Adrenal gland (tissue), 12 donors: Measurements from ENCODE around the gene APCDD1. TPM values are rescaled to one million over a fixed set of nuclear protein-coding genes. Genes with fewer than 3 reads are reported as not detected.

ENCODE experiments used
- DNase-seq, 7 donors: peaks; one replicate each; pipeline ENCODE4 v3.0.0-alpha.2; 2019 to 2020
- H3K27ac ChIP-seq, 5 donors: fragments of 200-600 bp; sonication (generic) in 4 of 5; 1 replicate in 3 of 5; 2 replicates in 2 of 5; pipeline versions ENCODE4 v1.5.1 to v1.8.0; 2016 to 2020; ENCODE audit warnings: mild to moderate bottlenecking in 1 of 5
- H3K27me3 ChIP-seq: fragments of 200-600 bp; 2 replicates; pipeline ENCODE4 v1.8.0; 2021
- H3K36me3 ChIP-seq, 2 donors: fragments of 200-600 bp; replicated peaks in 1 of 2; 1 replicate in 1 of 2; 2 replicates in 1 of 2; pipeline versions ENCODE4 v1.5.1 to v1.8.0; 2018 to 2022
- H3K4me1 ChIP-seq, 2 donors: fragments of 200-600 bp; replicated peaks in 1 of 2; 1 replicate in 1 of 2; 2 replicates in 1 of 2; pipeline versions ENCODE4 v1.5.1 to v1.8.0; 2018 to 2021
- H3K4me3 ChIP-seq, 4 donors: fragments of 200-600 bp; sonication (generic) in 3 of 4; one replicate each; pipeline ENCODE4 v1.5.1; 2016 to 2018
- H3K9me3 ChIP-seq, 3 donors: fragments of 200-600 bp; sonication (generic) in 1 of 3; replicated peaks in 1 of 3; 1 replicate in 2 of 3; 2 replicates in 1 of 3; pipeline versions ENCODE4 v1.5.1 to v1.8.0; 2016 to 2021
- CTCF ChIP-seq, 6 experiments: fragments of 450-650 bp in 4 of 6; fragments of 200-600 bp in 2 of 6; sonication (generic) in 1 of 6; IDR thresholded peaks; 1 replicate in 5 of 6; 2 replicates in 1 of 6; pipeline versions ENCODE4 v1.5.1 to v1.8.0; 2016 to 2021; ENCODE audit warnings: antibody characterized with exemption in 6 of 6, mild to moderate bottlenecking in 2 of 6, moderate library complexity in 1 of 6
- POLR2A ChIP-seq, 2 donors: fragments of 450-650 bp; IDR thresholded peaks; one replicate each; pipeline ENCODE4 v1.6.1; 2017; ENCODE audit warnings: antibody characterized with exemption in 2 of 2, mild to moderate bottlenecking in 2 of 2, moderate library complexity in 1 of 2
- WGBS, 4 donors: extraction: QIAGEN DNeasy Blood & Tissue Kit in 2 of 4; methylation state at CpG; one replicate each; pipeline versions ENCODE4 v1.1.5 to v1.1.7; 2013 to 2017; 5-methylcytosine and 5-hydroxymethylcytosine counted together
- intact Hi-C, 2 donors: fragments of 100-400 bp; cut with DNase I; formaldehyde crosslinking; loops; one replicate each; pipeline versions ENCODE4 v1.14.1 to v1.15.0; 2022 to 2023
- polyA plus RNA-seq, 3 donors: library from polyadenylated mRNA; stranded (reverse); fragments of 200-250 nt in 2 of 3; fragments of 350-450 nt in 1 of 3; fragmentation: Illumina TruSeq in 1 of 3; extraction: RNeasy Lipid Tissue Mini Kit (QIAGEN cat#74804) in 1 of 3; gene quantifications; one replicate each; pipeline ENCODE4 v1.2.3, GENCODE V29; 2013 to 2014
- total RNA-seq, 9 donors: library from RNA; depleted of rRNA in 4 of 9; stranded (reverse); fragments of >200 nt in 4 of 9; fragments of 120-200 nt in 1 of 9; fragmentation: NEBNext Ultra II Directional in 1 of 9; extraction: Animal tissue kit (Norgen Biotek cat#: 25700) in 1 of 9; gene quantifications; one replicate each; pipeline versions ENCODE4 v1.1.0 to v1.2.4, GENCODE V29; 2013 to 2023
- donor health status: healthy with polysubstance abuse.
- donor health status: Bipolar disorder and iron deficiency.
- donor health status: DM: yes; HTN: yes; CAD: no.
- donor health status: DM: no; HTN: no; CAD: no.
- donor health status: DM: no; HTN: no; CAD: no.
- donor health status: DM: yes; HTN: yes; CAD: no.

APCDD1 gene
- total and polyA plus RNA-seq, 12 donors: 7.1 to 62.2 (median 21.9) TPM

DNA sequence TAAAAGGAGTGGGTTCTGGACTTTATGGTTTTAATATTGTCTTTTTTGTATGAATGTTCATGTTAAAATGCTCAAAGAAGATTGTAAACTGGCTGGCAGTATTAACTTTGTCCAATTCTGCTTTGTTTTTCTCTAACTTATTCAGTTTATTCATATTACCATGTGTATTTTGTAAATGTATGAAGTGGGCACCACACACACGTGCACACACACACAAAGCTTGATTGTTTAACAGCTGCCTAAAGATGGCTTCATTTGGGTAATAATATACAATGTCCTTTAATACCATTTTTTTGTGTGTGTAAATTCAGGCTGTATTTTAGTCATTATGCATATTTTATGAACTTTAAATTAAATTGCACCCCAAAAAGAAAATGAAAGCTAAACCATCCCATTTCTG, 11.4 kb upstream of the APCDD1 start:
- WGBS, 4 donors: 91 to 98% (median 93%) methylated on average over 1 of the region's 1 CpG
- TF ChIP-seq POLR2A (IDR thresholded peaks at IDR 0.05) (no peak), CTCF (IDR thresholded peaks at IDR 0.05) (no peak)
- DNase-seq: no peak
- H3K4me1 ChIP-seq: no peaks in the 10 kb centered on the region
- no peak overlapping the region for H3K4me3 ChIP-seq
- H3K27ac ChIP-seq: no peak overlapping the region
- no peaks in the 10 kb centered on the region for H3K9me3 ChIP-seq
- intact Hi-C loops: no loop called here
- H3K27me3 ChIP-seq: no peaks in the 10 kb centered on the region
- H3K36me3 ChIP-seq: no peaks in the 10 kb centered on the region

DNA sequence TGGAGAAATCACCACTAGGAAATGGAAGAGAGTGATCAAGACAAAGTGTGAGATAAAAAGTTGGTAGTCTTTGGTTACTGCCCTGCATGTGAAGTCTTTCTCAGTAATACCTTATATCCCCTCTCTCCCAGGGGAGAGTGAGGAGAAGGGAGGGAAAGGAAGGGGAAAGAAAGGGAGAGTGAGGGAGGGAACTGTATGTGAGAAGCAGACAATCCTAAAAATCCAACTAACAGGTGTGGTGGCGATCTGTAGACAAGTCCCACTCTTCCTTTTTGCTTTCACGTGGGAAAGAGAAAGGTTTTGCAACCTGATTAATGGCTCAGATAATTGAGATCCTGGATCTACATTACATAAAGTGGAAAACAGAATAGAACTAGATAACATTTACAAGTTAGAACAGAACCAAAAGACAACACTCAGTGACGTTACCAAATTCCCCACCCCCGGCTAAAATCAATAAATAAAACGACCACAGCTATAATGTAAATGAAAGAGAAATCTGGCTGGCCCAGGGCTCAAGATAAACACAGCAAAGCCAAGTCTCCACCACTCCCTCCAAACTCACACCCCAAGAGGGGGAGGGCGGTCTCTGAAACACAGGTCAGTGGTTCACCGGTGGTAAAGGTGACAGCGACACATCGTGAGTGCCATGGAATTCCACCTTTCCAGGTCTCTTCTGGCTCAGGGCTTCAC, 10.0 kb upstream of the APCDD1 start:
- 52 to 65% (median 59%) methylated on average over 9 of the region's 9 CpGs for WGBS, 4 donors
- H3K36me3 ChIP-seq: no peaks in the 10 kb centered on the region
- no peaks in the 10 kb centered on the region for H3K4me1 ChIP-seq
- no peaks in the 10 kb centered on the region for H3K9me3 ChIP-seq
- H3K27me3 ChIP-seq: no peaks in the 10 kb centered on the region
- H3K27ac ChIP-seq: no peak overlapping the region
- TF ChIP-seq POLR2A (IDR thresholded peaks at IDR 0.05) (no peak), CTCF (IDR thresholded peaks at IDR 0.05) (no peak)
- no peak overlapping the region for H3K4me3 ChIP-seq
- intact Hi-C loops: no loop called here
- no peak for DNase-seq

- no peaks in the 10 kb centered on the region for H3K9me3 ChIP-seq
- intact Hi-C loops: no loop called here
- no peaks in the 10 kb centered on the region for H3K36me3 ChIP-seq
- TF ChIP-seq CTCF (IDR thresholded peaks at IDR 0.05) (no peak), POLR2A (IDR thresholded peaks at IDR 0.05) (no peak)
- H3K27me3 ChIP-seq: no peaks in the 10 kb centered on the region
- no peak overlapping the region for H3K27ac ChIP-seq
- no peak for DNase-seq
- H3K4me1 ChIP-seq: peaks cover 0 to 7% of the 10 kb centered on the region in 2 donors
- 58 to 75% (median 68%) methylated on average over 2 of the region's 2 CpGs for WGBS, 4 donors
- H3K4me3 ChIP-seq: no peak overlapping the region
Observed at GRCh38 chr18:10449396-10449795, 5.0 kb upstream of the APCDD1 start.

DNA sequence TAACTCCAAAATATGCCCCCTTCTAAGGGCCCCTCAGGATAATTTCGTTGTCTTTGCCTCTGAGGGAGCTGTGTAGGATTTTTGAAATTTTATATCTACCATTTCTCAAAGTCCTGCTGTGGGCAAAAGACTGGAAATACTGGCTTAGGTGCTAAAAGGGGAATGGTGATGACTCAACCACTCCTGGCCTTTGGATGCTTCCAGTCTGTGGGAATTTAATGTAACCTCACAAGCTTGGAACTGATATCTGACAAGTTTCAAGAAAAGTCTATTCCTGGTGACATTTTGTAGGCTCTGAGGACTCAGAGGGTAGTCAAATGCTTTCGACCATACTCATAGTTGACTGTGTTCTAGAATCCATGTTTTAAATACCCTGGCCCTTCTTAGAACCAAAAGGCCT, 3.4 kb upstream of the APCDD1 start:
- H3K27ac ChIP-seq: no peak overlapping the region
- no peaks in the 10 kb centered on the region for H3K36me3 ChIP-seq
- H3K4me3 ChIP-seq: no peak overlapping the region
- H3K4me1 ChIP-seq: peaks cover 3 to 19% of the 10 kb centered on the region in 2 donors
- no peak for TF ChIP-seq POLR2A (IDR thresholded peaks at IDR 0.05)
- TF ChIP-seq CTCF (IDR thresholded peaks at IDR 0.05): no peak
- WGBS, 4 donors: 81 to 94% (median 89%) methylated on average over 2 of the region's 2 CpGs
- no peaks in the 10 kb centered on the region for H3K27me3 ChIP-seq
- no peaks in the 10 kb centered on the region for H3K9me3 ChIP-seq
- no peak for DNase-seq
- intact Hi-C loops: no loop called here
